ENCODE results near the gene CAVIN2. TPM values are rescaled to one million over a fixed set of nuclear protein-coding genes. Genes with fewer than 3 reads are reported as not detected.

CAVIN2 gene
- total RNA-seq, 1 experiment from 2014 or later: 0.28 TPM

DNA sequence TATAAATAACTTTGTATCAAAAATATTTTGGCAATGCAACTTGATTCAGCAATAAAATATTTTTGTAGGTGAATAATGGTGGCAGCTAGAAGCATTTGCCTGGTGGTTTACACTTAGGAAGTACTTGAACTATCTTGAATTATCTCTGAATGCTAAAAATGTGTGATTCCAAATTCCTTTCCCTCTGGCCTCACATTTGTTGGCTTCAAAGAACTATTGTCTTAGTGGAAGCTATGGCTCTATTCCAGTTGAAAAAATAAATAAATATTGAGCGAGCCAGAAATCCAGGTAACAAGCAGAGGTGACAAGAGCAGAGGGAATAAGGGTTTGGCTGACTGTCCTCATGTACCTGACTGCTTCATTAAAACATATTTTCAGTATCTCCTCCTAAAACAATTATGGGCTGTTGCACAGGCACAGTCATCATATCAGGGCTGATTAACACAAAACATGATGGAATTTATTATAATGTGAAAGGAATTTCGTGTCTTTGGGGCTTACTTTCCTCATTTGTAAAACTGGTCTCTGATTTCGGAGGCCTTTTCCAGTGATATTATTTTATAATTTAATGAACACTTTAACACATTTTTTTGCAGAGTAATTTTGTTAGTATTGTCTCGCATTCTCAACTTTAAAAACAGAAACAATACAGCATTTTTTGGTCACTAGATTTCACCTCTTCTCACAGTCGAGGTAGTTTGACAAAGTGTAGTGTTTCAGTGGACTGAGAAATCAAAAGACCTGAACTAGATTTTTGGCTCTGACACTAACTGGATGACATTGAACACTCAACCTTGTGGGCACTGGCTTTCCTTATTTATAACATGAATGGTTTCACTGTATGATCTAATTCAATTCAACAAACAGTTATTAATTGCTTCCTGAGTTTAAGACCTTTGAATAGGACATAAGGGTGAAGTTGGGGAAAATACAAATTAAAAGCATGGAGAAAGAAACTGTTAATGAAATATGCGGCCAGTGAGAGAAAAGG lies 7.8 kb upstream of the CAVIN2 start:
- ChIA-PET POLR2A (no interaction called here), CTCF (interaction anchor here (0.9 kb wide), 1 partner anchor 15 kb away, joined by 4 read pairs; no protein-coding TSS in a partner anchor)
- Mint-ChIP-seq H3K36me3 (no peaks in the 10 kb centered on the region), H3K9me3 (no peaks in the 10 kb centered on the region), H3K4me3 (no peak overlapping the region), H3K4me1 (peaks cover 13% of the 10 kb centered on the region), H3K27ac (no peak overlapping the region), H3K27me3 (ENCODE audit: low read depth) (no peaks in the 10 kb centered on the region)
- DNase-seq (ENCODE audit: low spot score) (no peak), ATAC-seq (no peak)
- TF ChIP-seq USF1 (CRISPR knock-in tag; IDR thresholded peaks at IDR 0.05): no peak

- Mint-ChIP-seq H3K27me3 (ENCODE audit: low read depth) (no peaks in the 10 kb centered on the region), H3K9me3 (no peaks in the 10 kb centered on the region), H3K27ac (no peak overlapping the region), H3K36me3 (no peaks in the 10 kb centered on the region), H3K4me3 (no peak overlapping the region), H3K4me1 (peaks cover 18% of the 10 kb centered on the region)
- ATAC-seq (no peak), DNase-seq (ENCODE audit: low spot score) (no peak)
- TF ChIP-seq ZNF396 (CRISPR knock-in tag; IDR thresholded peaks at IDR 0.05; ENCODE audit: borderline replicate concordance) (no peak), ZSCAN18 (CRISPR knock-in tag; IDR thresholded peaks at IDR 0.05) (no peak), ZNF219 (CRISPR knock-in tag; IDR thresholded peaks at IDR 0.05; ENCODE audit: borderline replicate concordance) (no peak), KAT7 (CRISPR knock-in tag; IDR thresholded peaks at IDR 0.05; ENCODE audit: borderline replicate concordance) (no peak), TEAD4 (CRISPR knock-in tag; IDR thresholded peaks at IDR 0.05) (no peak)
- ChIA-PET POLR2A (no interaction called here), CTCF (no interaction called here)
Measured at GRCh38 chr2:191853843-191854242, 7.0 kb upstream of the CAVIN2 start.

DNA sequence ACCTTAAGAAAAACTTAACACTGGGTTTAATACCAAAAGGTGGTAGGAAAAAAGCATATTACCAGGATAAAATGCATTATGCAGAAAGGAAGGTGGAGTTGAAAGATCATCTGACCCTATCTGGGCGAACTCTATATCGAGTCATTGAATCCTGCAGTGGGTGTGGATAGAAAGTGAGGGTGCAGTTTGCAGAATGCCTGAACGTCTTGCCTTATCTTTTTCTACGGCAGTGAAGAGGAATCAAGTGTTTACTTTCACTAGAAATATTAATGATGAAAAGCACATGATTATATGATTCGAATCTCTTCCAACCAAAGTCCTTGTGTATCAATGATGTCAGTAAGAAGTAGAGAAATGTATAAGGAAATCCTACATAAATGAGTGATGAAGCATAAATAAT lies 4.3 kb upstream of the CAVIN2 start:
- ATAC-seq: no peak
- TF ChIP-seq, protein P1, sequence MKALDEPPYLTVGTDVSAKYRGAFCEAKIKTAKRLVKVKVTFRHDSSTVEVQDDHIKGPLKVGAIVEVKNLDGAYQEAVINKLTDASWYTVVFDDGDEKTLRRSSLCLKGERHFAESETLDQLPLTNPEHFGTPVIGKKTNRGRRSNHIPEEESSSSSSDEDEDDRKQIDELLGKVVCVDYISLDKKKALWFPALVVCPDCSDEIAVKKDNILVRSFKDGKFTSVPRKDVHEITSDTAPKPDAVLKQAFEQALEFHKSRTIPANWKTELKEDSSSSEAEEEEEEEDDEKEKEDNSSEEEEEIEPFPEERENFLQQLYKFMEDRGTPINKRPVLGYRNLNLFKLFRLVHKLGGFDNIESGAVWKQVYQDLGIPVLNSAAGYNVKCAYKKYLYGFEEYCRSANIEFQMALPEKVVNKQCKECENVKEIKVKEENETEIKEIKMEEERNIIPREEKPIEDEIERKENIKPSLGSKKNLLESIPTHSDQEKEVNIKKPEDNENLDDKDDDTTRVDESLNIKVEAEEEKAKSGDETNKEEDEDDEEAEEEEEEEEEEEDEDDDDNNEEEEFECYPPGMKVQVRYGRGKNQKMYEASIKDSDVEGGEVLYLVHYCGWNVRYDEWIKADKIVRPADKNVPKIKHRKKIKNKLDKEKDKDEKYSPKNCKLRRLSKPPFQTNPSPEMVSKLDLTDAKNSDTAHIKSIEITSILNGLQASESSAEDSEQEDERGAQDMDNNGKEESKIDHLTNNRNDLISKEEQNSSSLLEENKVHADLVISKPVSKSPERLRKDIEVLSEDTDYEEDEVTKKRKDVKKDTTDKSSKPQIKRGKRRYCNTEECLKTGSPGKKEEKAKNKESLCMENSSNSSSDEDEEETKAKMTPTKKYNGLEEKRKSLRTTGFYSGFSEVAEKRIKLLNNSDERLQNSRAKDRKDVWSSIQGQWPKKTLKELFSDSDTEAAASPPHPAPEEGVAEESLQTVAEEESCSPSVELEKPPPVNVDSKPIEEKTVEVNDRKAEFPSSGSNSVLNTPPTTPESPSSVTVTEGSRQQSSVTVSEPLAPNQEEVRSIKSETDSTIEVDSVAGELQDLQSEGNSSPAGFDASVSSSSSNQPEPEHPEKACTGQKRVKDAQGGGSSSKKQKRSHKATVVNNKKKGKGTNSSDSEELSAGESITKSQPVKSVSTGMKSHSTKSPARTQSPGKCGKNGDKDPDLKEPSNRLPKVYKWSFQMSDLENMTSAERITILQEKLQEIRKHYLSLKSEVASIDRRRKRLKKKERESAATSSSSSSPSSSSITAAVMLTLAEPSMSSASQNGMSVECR (CRISPR knock-in tag; IDR thresholded peaks at IDR 0.05; ENCODE audit: borderline replicate concordance): no peak
- TF ChIP-seq, protein P2, sequence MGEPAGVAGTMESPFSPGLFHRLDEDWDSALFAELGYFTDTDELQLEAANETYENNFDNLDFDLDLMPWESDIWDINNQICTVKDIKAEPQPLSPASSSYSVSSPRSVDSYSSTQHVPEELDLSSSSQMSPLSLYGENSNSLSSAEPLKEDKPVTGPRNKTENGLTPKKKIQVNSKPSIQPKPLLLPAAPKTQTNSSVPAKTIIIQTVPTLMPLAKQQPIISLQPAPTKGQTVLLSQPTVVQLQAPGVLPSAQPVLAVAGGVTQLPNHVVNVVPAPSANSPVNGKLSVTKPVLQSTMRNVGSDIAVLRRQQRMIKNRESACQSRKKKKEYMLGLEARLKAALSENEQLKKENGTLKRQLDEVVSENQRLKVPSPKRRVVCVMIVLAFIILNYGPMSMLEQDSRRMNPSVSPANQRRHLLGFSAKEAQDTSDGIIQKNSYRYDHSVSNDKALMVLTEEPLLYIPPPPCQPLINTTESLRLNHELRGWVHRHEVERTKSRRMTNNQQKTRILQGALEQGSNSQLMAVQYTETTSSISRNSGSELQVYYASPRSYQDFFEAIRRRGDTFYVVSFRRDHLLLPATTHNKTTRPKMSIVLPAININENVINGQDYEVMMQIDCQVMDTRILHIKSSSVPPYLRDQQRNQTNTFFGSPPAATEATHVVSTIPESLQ (CRISPR knock-in tag; IDR thresholded peaks at IDR 0.05): no peak
- TF ChIP-seq E2F1 (CRISPR knock-in tag; IDR thresholded peaks at IDR 0.05) (no peak), ZNF263 (CRISPR knock-in tag; IDR thresholded peaks at IDR 0.05; ENCODE audit: low read depth) (no peak), TEAD4 (CRISPR knock-in tag; IDR thresholded peaks at IDR 0.05) (no peak), ZNF138 (CRISPR knock-in tag; conservative IDR thresholded peaks at IDR 0.05) (no peak), ATF2 (CRISPR knock-in tag; IDR thresholded peaks at IDR 0.05; ENCODE audit: borderline replicate concordance, low read depth) (no peak), MAX (CRISPR knock-in tag; IDR thresholded peaks at IDR 0.05) (no peak)
- TF ChIP-seq, protein P3, sequence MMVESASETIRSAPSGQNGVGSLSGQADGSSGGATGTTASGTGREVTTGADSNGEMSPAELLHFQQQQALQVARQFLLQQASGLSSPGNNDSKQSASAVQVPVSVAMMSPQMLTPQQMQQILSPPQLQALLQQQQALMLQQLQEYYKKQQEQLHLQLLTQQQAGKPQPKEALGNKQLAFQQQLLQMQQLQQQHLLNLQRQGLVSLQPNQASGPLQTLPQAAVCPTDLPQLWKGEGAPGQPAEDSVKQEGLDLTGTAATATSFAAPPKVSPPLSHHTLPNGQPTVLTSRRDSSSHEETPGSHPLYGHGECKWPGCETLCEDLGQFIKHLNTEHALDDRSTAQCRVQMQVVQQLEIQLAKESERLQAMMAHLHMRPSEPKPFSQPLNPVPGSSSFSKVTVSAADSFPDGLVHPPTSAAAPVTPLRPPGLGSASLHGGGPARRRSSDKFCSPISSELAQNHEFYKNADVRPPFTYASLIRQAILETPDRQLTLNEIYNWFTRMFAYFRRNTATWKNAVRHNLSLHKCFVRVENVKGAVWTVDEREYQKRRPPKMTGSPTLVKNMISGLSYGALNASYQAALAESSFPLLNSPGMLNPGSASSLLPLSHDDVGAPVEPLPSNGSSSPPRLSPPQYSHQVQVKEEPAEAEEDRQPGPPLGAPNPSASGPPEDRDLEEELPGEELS (CRISPR knock-in tag; IDR thresholded peaks at IDR 0.05): no peak

More for the DNA sequence above, 4.3 kb upstream of the CAVIN2 start:
- DNase-seq (ENCODE audit: low spot score): no peak
- Mint-ChIP-seq H3K4me3 (no peak overlapping the region), H3K9me3 (no peaks in the 10 kb centered on the region), H3K36me3 (no peaks in the 10 kb centered on the region), H3K27me3 (ENCODE audit: low read depth) (no peaks in the 10 kb centered on the region; the same call in 1 of the 2 replicates), H3K27ac (no peak overlapping the region), H3K4me1 (peaks cover 38% of the 10 kb centered on the region)
- CTCF ChIA-PET: no interaction called here
- POLR2A ChIA-PET: no interaction called here
